Brain microvascular endothelial cell (primary cell): ENCODE data around the gene GPR155.

ENCODE experiments used
- DNase-seq: peaks from one replicate; pipeline ENCODE4 v3.0.0-alpha.2; 2020
- H3K27ac ChIP-seq: fragments of 250-450 bp; sonication (Bioruptor Pico); 2 replicates; pipeline ENCODE4 v1.5.1; 2020; ENCODE audit warnings: mild to moderate bottlenecking, moderate library complexity
- H3K27me3 ChIP-seq: fragments of 250-450 bp; sonication (Bioruptor Pico); replicated peaks from 2 replicates; pipeline ENCODE4 v1.5.1; 2020; ENCODE audit warnings: mild to moderate bottlenecking
- H3K36me3 ChIP-seq: fragments of 250-450 bp; sonication (Bioruptor Pico); replicated peaks from 2 replicates; pipeline ENCODE4 v1.5.1; 2020; ENCODE audit warnings: mild to moderate bottlenecking
- H3K4me3 ChIP-seq: 2 replicates; pipeline ENCODE4 v1.5.1; 2011; ENCODE audit warnings: low read depth, mild to moderate bottlenecking, control low read depth, low read length, moderate library complexity
- in situ Hi-C: cut with HindIII; loops from 2 replicates; pipeline ENCODE4 v1.10.0; 2017; ENCODE audit warnings: low sequenced_read_pairs, low pct_ligation_motif_present
- TF ChIP-seq, protein P1 (sequence below): IDR thresholded peaks from 2 replicates; pipeline ENCODE4 v1.5.1; 2011; ENCODE audit warnings: low read depth, mild to moderate bottlenecking, moderate library complexity, low read length, control low read depth, inconsistent platforms; ENCODE audit errors: missing control alignments

GPR155 gene

GRCh38 chr2:174439323-174439722, 47.5 kb downstream of the GPR155 start:
- in situ Hi-C loops, result no loop called here
- TF ChIP-seq, protein P1, sequence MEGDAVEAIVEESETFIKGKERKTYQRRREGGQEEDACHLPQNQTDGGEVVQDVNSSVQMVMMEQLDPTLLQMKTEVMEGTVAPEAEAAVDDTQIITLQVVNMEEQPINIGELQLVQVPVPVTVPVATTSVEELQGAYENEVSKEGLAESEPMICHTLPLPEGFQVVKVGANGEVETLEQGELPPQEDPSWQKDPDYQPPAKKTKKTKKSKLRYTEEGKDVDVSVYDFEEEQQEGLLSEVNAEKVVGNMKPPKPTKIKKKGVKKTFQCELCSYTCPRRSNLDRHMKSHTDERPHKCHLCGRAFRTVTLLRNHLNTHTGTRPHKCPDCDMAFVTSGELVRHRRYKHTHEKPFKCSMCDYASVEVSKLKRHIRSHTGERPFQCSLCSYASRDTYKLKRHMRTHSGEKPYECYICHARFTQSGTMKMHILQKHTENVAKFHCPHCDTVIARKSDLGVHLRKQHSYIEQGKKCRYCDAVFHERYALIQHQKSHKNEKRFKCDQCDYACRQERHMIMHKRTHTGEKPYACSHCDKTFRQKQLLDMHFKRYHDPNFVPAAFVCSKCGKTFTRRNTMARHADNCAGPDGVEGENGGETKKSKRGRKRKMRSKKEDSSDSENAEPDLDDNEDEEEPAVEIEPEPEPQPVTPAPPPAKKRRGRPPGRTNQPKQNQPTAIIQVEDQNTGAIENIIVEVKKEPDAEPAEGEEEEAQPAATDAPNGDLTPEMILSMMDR, result no peak

DNA sequence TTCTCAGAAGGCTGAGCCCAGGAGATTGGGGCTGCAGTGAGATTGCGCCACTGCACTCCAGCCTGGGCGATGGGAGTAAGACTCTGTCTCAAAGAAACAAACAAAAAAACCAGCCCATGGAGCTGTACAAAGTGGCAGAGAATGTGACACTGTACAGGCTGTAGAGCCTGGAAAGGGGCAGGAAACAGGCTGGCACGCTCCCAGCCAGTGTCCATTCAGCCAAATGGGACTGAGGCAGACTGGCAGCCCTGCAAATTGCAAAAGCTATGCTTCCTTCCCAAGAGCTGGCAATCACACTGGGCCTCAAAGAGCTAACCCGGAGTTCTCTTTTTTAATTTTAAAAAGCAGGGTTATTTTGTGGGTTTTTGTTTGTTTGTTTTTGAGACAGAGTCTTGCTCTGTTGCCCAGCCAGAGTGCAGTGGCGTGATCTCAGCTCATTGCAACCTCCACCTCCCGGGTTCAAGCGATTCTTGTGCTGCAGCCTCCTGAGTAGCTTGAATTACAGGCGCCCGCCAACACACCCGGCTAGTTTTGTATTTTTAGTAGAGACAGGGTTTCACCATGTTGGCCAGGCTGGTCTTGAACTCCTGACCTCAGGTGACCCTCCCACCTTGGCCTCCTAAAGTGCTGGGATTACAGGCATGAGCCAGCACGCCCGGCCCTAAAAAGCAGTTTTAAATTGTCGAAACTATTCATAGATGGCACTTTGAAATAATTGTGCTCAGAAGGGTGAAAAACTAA, 48.5 kb downstream of the GPR155 start:
- no peak for DNase-seq
- H3K36me3 ChIP-seq, result no peaks in the 10 kb centered on the region
- in situ Hi-C loops, result no loop called here
- H3K4me3 ChIP-seq, result no peak overlapping the region
- TF ChIP-seq, protein P1, result no peak
- no peaks in the 10 kb centered on the region for H3K27me3 ChIP-seq
- H3K27ac ChIP-seq, result no peak overlapping the region

More at GRCh38 chr2:174439323-174439722, 47.5 kb downstream of the GPR155 start:
- DNase-seq, result no peak
- Histone ChIP-seq H3K36me3 (no peaks in the 10 kb centered on the region), H3K27me3 (no peaks in the 10 kb centered on the region), H3K4me3 (no peak overlapping the region), H3K27ac (no peak overlapping the region)

DNA sequence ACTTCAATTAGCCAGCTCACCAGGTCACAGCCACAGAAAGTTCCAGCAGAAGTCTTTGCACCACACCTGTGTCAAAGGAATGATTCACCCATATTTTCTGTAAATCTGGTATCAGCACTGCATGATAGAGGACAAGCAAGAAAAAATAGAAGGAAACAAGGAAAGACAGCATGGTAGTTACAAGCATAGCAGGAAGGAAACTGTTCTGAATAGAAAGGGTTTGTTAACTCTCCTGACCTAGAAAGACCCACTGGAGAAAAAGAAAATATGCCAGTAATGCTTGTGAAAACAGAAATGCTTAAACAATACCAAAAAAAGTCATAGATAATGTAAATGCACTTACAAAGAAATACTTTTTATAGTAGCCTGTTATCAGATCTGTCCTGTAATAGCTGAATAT, 50.5 kb downstream of the GPR155 start:
- Histone ChIP-seq H3K27ac (no peak overlapping the region), H3K4me3 (no peak overlapping the region), H3K36me3 (no peaks in the 10 kb centered on the region), H3K27me3 (no peaks in the 10 kb centered on the region)
- TF ChIP-seq, protein P1, result no peak
- DNase-seq, result peak; percentile 18
- in situ Hi-C loops, result no loop called here

DNA sequence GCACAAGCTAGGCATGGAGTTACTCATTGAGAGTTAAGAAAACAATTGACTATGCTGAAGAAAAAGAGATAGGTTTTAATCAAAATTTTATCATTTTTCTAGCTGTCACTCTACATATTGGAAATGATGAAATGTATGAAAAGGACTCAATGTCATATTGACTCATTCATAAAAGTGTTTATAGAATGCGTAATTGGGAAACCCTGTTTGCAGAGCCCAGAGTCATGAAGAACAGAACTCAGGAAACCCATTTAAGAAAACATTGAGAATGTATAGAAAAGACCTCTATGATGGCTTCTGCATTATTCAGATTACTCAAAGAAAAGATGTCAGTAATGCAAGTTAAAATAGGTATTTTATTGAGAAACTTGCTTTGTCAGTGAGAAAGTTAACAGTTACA, 54.9 kb downstream of the GPR155 start:
- no peak for DNase-seq
- TF ChIP-seq, protein P1, result no peak
- Histone ChIP-seq H3K27me3 (no peaks in the 10 kb centered on the region), H3K4me3 (no peak overlapping the region), H3K36me3 (no peaks in the 10 kb centered on the region), H3K27ac (no peak overlapping the region)
- in situ Hi-C loops, result no loop called here

GRCh38 chr2:174430066-174430465, 56.8 kb downstream of the GPR155 start:
- no peak for DNase-seq
- in situ Hi-C loops, result no loop called here
- no peak overlapping the region for H3K4me3 ChIP-seq
- H3K27ac ChIP-seq, result no peak overlapping the region
- no peaks in the 10 kb centered on the region for H3K27me3 ChIP-seq
- TF ChIP-seq, protein P1, result no peak
- H3K36me3 ChIP-seq, result no peaks in the 10 kb centered on the region

- Histone ChIP-seq H3K27ac (no peak overlapping the region), H3K36me3 (no peaks in the 10 kb centered on the region), H3K27me3 (no peaks in the 10 kb centered on the region), H3K4me3 (no peak overlapping the region)
- no peak for DNase-seq
- in situ Hi-C loops, result no loop called here
- TF ChIP-seq, protein P1, result no peak
Measured at GRCh38 chr2:174428214-174428613, 58.6 kb downstream of the GPR155 start.
